Measurements from ENCODE around the gene RNF39. TPM values are rescaled to one million over a fixed set of nuclear protein-coding genes. Genes with fewer than 3 reads are reported as not detected.

Gene RNF39
- total and polyA plus RNA-seq, 2 of the 13 experiments (the other 11 are each of a cell fraction or from before 2014, with no cell fraction given): 0.13 to 1.8 TPM

- TF ChIP-seq ZNF609 (CRISPR knock-in tag; IDR thresholded peaks at IDR 0.05; ENCODE audit: borderline replicate concordance) (0 out of 2 replicates have a peak, but pooled peaks have one; percentile 16), DDIT3 (CRISPR knock-in tag; IDR thresholded peaks at IDR 0.05) (no peak), SUZ12 (IDR thresholded peaks at IDR 0.05; ENCODE audit: low read depth, low read length) (no peak), ZSCAN9 (CRISPR knock-in tag; IDR thresholded peaks at IDR 0.05; ENCODE audit: borderline replicate concordance) (peak; percentile 75), ZSCAN30 (CRISPR knock-in tag; IDR thresholded peaks at IDR 0.05) (0 out of 2 replicates have a peak, but pooled peaks have one; percentile 50), TP53 (CRISPR knock-in tag; conservative IDR thresholded peaks at IDR 0.05) (peak; percentile 95), ZNF766 (CRISPR knock-in tag; IDR thresholded peaks at IDR 0.05; ENCODE audit: borderline replicate concordance) (peak; percentile 90), ZNF841 (CRISPR knock-in tag; IDR thresholded peaks at IDR 0.05; ENCODE audit: borderline replicate concordance) (no peak), ZSCAN31 (CRISPR knock-in tag; IDR thresholded peaks at IDR 0.05; ENCODE audit: low read depth) (peak; percentile 87), ZNF260 (CRISPR knock-in tag; IDR thresholded peaks at IDR 0.05; ENCODE audit: borderline replicate concordance, low read depth) (no peak), ZNF775 (CRISPR knock-in tag; IDR thresholded peaks at IDR 0.05; ENCODE audit: borderline replicate concordance) (no peak), ZNF777 (CRISPR knock-in tag; IDR thresholded peaks at IDR 0.05) (peak; percentile 88), U2AF1 (optimal IDR thresholded peaks at IDR 0.05; ENCODE audit: low read depth, low read length) (peak; percentile 100), RNF2 (conservative IDR thresholded peaks at IDR 0.05; ENCODE audit: low read depth) (no peak), HMG20B (CRISPR knock-in tag; conservative IDR thresholded peaks at IDR 0.05) (peak; percentile 64; the same call in 1 of the 2 replicates), ZNF768 (CRISPR knock-in tag; IDR thresholded peaks at IDR 0.05) (no peak; the same call in 1 of the 2 replicates), RFXANK (CRISPR knock-in tag; IDR thresholded peaks at IDR 0.05) (peak; percentile 87; the same call in 1 of the 2 replicates), ATF6 (CRISPR knock-in tag; conservative IDR thresholded peaks at IDR 0.05) (peak; percentile 98; the same call in 1 of the 2 replicates)
- TF ChIP-seq, protein P1, sequence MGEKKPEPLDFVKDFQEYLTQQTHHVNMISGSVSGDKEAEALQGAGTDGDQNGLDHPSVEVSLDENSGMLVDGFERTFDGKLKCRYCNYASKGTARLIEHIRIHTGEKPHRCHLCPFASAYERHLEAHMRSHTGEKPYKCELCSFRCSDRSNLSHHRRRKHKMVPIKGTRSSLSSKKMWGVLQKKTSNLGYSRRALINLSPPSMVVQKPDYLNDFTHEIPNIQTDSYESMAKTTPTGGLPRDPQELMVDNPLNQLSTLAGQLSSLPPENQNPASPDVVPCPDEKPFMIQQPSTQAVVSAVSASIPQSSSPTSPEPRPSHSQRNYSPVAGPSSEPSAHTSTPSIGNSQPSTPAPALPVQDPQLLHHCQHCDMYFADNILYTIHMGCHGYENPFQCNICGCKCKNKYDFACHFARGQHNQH (CRISPR knock-in tag; IDR thresholded peaks at IDR 0.05): peak; percentile 99
- TF ChIP-seq, protein P2, sequence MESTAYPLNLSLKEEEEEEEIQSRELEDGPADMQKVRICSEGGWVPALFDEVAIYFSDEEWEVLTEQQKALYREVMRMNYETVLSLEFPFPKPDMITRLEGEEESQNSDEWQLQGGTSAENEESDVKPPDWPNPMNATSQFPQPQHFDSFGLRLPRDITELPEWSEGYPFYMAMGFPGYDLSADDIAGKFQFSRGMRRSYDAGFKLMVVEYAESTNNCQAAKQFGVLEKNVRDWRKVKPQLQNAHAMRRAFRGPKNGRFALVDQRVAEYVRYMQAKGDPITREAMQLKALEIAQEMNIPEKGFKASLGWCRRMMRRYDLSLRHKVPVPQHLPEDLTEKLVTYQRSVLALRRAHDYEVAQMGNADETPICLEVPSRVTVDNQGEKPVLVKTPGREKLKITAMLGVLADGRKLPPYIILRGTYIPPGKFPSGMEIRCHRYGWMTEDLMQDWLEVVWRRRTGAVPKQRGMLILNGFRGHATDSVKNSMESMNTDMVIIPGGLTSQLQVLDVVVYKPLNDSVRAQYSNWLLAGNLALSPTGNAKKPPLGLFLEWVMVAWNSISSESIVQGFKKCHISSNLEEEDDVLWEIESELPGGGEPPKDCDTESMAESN (CRISPR knock-in tag; conservative IDR thresholded peaks at IDR 0.05): peak; percentile 83
Observed at GRCh38 chr6:30061092-30061857, 14.3 kb downstream of the RNF39 start, which contains the start of gene POLR1H (continued).

Data from HepG2 (cell line).